OCI-LY1 (cell line): ENCODE results near the gene ENTPD1.

ENCODE experiments used
- H2AFZ ChIP-seq: fragments of 200-600 bp; sonication (generic), shearing (Covaris generic); 2 replicates; pipeline ENCODE4 v1.6.0; 2014; ENCODE audit warnings: antibody characterized with exemption, mild to moderate bottlenecking, low read length
- H3F3A ChIP-seq: fragments of 200-600 bp; sonication (generic), shearing (Covaris generic); 2 replicates; pipeline ENCODE4 v1.6.0; 2014; ENCODE audit warnings: mild to moderate bottlenecking, antibody characterized with exemption, low read length, moderate library complexity; ENCODE audit not compliant: insufficient read depth
- H3K27ac ChIP-seq: fragments of 200-600 bp; sonication (generic); 2 replicates; pipeline ENCODE4 v1.5.1; 2014; ENCODE audit warnings: low read length, mixed run types, mild to moderate bottlenecking, low read depth; ENCODE audit not compliant: poor library complexity, severe bottlenecking
- H3K27me3 ChIP-seq: fragments of 200-600 bp; sonication (generic); 2 replicates; pipeline ENCODE4 v1.6.0; 2014; ENCODE audit warnings: antibody characterized with exemption, mild to moderate bottlenecking, low read length, moderate library complexity; ENCODE audit not compliant: insufficient read depth
- H3K36me3 ChIP-seq: fragments of 200-600 bp; sonication (generic); 2 replicates; pipeline ENCODE4 v1.6.1; 2014; ENCODE audit warnings: mild to moderate bottlenecking, antibody characterized with exemption, low read length, moderate library complexity, mixed read lengths; ENCODE audit not compliant: insufficient read depth
- H3K4me1 ChIP-seq: fragments of 200-600 bp; sonication (generic); 2 replicates; pipeline ENCODE4 v1.5.1; 2014; ENCODE audit warnings: mild to moderate bottlenecking, low read length, moderate library complexity; ENCODE audit not compliant: insufficient read depth, severe bottlenecking
- H3K4me2 ChIP-seq: fragments of 200-600 bp; sonication (generic), shearing (Covaris generic); 2 replicates; pipeline ENCODE4 v1.6.1; 2014; ENCODE audit warnings: low read length
- H3K4me3 ChIP-seq: fragments of 200-600 bp; sonication (generic); 2 replicates; pipeline ENCODE4 v1.5.1; 2014; ENCODE audit warnings: low read length, low read depth, mild to moderate bottlenecking, mixed read lengths; ENCODE audit not compliant: poor library complexity, severe bottlenecking
- H3K79me2 ChIP-seq: fragments of 200-600 bp; shearing (Covaris generic); 2 replicates; pipeline ENCODE4 v1.6.1; 2016; ENCODE audit warnings: mixed run types, low read length, mixed read lengths; ENCODE audit not compliant: insufficient read depth
- H3K9ac ChIP-seq: fragments of 200-600 bp; sonication (generic), shearing (Covaris generic); 2 replicates; pipeline ENCODE4 v1.6.1; 2014; ENCODE audit warnings: mild to moderate bottlenecking, low read length, mixed read lengths
- H3K9me2 ChIP-seq: fragments of 200-600 bp; sonication (generic), shearing (Covaris generic); 2 replicates; pipeline ENCODE4 v1.6.1; 2014; ENCODE audit warnings: low read depth, mild to moderate bottlenecking, low read length, mixed read lengths
- H3K9me3 ChIP-seq: fragments of 200-600 bp; shearing (Covaris generic); 2 replicates; pipeline ENCODE4 v1.6.1; 2014; ENCODE audit warnings: low read length, mixed read lengths
- H4K20me1 ChIP-seq: fragments of 200-600 bp; sonication (generic), shearing (Covaris generic); 2 replicates; pipeline ENCODE4 v1.6.0; 2016; ENCODE audit warnings: mild to moderate bottlenecking, low read length; ENCODE audit not compliant: insufficient read depth
- CTCF ChIP-seq: fragments of 200-600 bp; sonication (generic), shearing (Covaris generic); IDR thresholded peaks from 2 replicates; pipeline ENCODE4 v1.5.1; 2017; ENCODE audit warnings: mild to moderate bottlenecking, antibody characterized with exemption, low read length, moderate library complexity, mixed read lengths
- EZH2 ChIP-seq: fragments of 200-600 bp; sonication (generic), shearing (Covaris generic); IDR thresholded peaks from 2 replicates; pipeline ENCODE4 v1.8.0; 2017; ENCODE audit warnings: borderline replicate concordance, mixed run types, mild to moderate bottlenecking, antibody characterized with exemption, low read length, moderate library complexity, mixed read lengths

Gene ENTPD1

GRCh38 chr10:95906677-95907455, 150.9 kb downstream of the ENTPD1 start:
- no peaks in the 10 kb centered on the region for H4K20me1 ChIP-seq
- H3K9me2 ChIP-seq: no peaks in the 10 kb centered on the region
- H3K9ac ChIP-seq: peak overlapping the region; percentile 87
- H3K27me3 ChIP-seq: no peaks in the 10 kb centered on the region
- H2AFZ ChIP-seq: peak overlapping the region; percentile 74; the same call in 1 of the 2 replicates
- peaks cover 7% of the 10 kb centered on the region for H3K4me1 ChIP-seq
- H3K36me3 ChIP-seq: no peaks in the 10 kb centered on the region
- H3K79me2 ChIP-seq: no peaks in the 10 kb centered on the region
- peak overlapping the region; percentile 90 for H3K4me3 ChIP-seq
- no peaks in the 10 kb centered on the region for H3K9me3 ChIP-seq
- TF ChIP-seq CTCF (no peak), EZH2 (no peak)
- H3F3A ChIP-seq: no peaks in the 10 kb centered on the region
- peak overlapping the region; percentile 89 for H3K4me2 ChIP-seq
- no peak overlapping the region for H3K27ac ChIP-seq

- no peaks in the 10 kb centered on the region for H3F3A ChIP-seq
- peak within 1 kb of the TSS; percentile 87 for H3K9ac ChIP-seq
- no peaks in the 10 kb centered on the region for H3K36me3 ChIP-seq
- H3K4me1 ChIP-seq: peaks cover 7% of the 10 kb centered on the region
- peak within 1 kb of the TSS; percentile 90 for H3K4me3 ChIP-seq
- H3K4me2 ChIP-seq: peak within 1 kb of the TSS; percentile 89
- no peaks in the 10 kb centered on the region for H3K9me2 ChIP-seq
- peak within 1 kb of the TSS; percentile 82; the same call in 1 of the 2 replicates for H2AFZ ChIP-seq
- H3K27ac ChIP-seq: no peak within 1 kb of the TSS
- no peaks in the 10 kb centered on the region for H3K27me3 ChIP-seq
- no peaks in the 10 kb centered on the region for H3K9me3 ChIP-seq
- H3K79me2 ChIP-seq: no peaks in the 10 kb centered on the region
- no peaks in the 10 kb centered on the region for H4K20me1 ChIP-seq
- TF ChIP-seq EZH2: no peak
Observed at GRCh38 chr10:95907456-95908253, 151.7 kb downstream of the ENTPD1 start, which contains the start of gene CC2D2B. Gene CC2D2B, plus strand, starts transcription at chr10:95907975. Its CDS starts 3,349 bp downstream, at chr10:95911324.

GRCh38 chr10:95908450-95908849, 152.5 kb downstream of the ENTPD1 start:
- H3K4me3 ChIP-seq: no peak overlapping the region
- no peaks in the 10 kb centered on the region for H3K79me2 ChIP-seq
- H3K9ac ChIP-seq: no peak overlapping the region
- TF ChIP-seq EZH2 (no peak), CTCF (no peak)
- peak overlapping the region; percentile 89; the same call in 1 of the 2 replicates for H3K4me2 ChIP-seq
- no peaks in the 10 kb centered on the region for H3K9me2 ChIP-seq
- no peaks in the 10 kb centered on the region for H3K9me3 ChIP-seq
- H3K36me3 ChIP-seq: no peaks in the 10 kb centered on the region
- H3F3A ChIP-seq: no peaks in the 10 kb centered on the region
- H3K27me3 ChIP-seq: no peaks in the 10 kb centered on the region
- no peaks in the 10 kb centered on the region for H4K20me1 ChIP-seq
- no peak overlapping the region for H3K27ac ChIP-seq
- peaks cover 7% of the 10 kb centered on the region for H3K4me1 ChIP-seq
- 0 out of 2 replicates have a peak overlapping the region, but pooled peaks have one; percentile 82 for H2AFZ ChIP-seq
